HG03103 (cell line): ENCODE data around the gene HOXA1.
A peak's percentile ranks its signal among the peaks of the same experiment; 100 is the strongest.

Experiments
- ATAC-seq: cut with Tn5 transposase; IDR thresholded peaks from one replicate; pipeline ENCODE4 v1.9.1; 2021; ENCODE audit warnings: low read depth; ENCODE audit not compliant: unreplicated experiment

HOXA1 gene

GRCh38 chr7:27094304-27095049 lies 1.3 kb downstream of the HOXA1 start:
- no peak for ATAC-seq

- no peak for ATAC-seq
Observed at GRCh38 chr7:27093184-27093895, 2.5 kb downstream of the HOXA1 start.

GRCh38 chr7:27092819-27093110 lies 3.0 kb downstream of the HOXA1 start:
- no peak for ATAC-seq

- ATAC-seq = no peak
Observed at GRCh38 chr7:27091941-27092818, 3.6 kb downstream of the HOXA1 start.

- no peak for ATAC-seq
Observed at GRCh38 chr7:27091105-27091504, 4.7 kb downstream of the HOXA1 start.

- ATAC-seq = no peak
Observed at GRCh38 chr7:27088002-27088922, 7.5 kb downstream of the HOXA1 start.

- ATAC-seq = no peak
Observed at GRCh38 chr7:27083646-27084045, 12.2 kb downstream of the HOXA1 start.

- ATAC-seq = no peak
Observed at GRCh38 chr7:27082171-27082570, 13.6 kb downstream of the HOXA1 start.

GRCh38 chr7:27080844-27081436 lies 14.9 kb downstream of the HOXA1 start:
- ATAC-seq = no peak

- ATAC-seq = peak; percentile 51
Observed at GRCh38 chr7:27079234-27079975, 16.4 kb downstream of the HOXA1 start.

GRCh38 chr7:27078616-27079233 lies 17.1 kb downstream of the HOXA1 start:
- no peak for ATAC-seq

- no peak for ATAC-seq
Observed at GRCh38 chr7:27073076-27073475, 22.7 kb downstream of the HOXA1 start.

GRCh38 chr7:27071622-27072390 lies 24.0 kb downstream of the HOXA1 start:
- ATAC-seq = no peak

- no peak for ATAC-seq
Observed at GRCh38 chr7:27068259-27068658, 27.5 kb downstream of the HOXA1 start.

- no peak for ATAC-seq
Observed at GRCh38 chr7:27066148-27066547, 29.7 kb downstream of the HOXA1 start.

- no peak for ATAC-seq
Observed at GRCh38 chr7:27065709-27066108, 30.1 kb downstream of the HOXA1 start.

- no peak for ATAC-seq
Observed at GRCh38 chr7:27064661-27065060, 31.1 kb downstream of the HOXA1 start.

- no peak for ATAC-seq
Observed at GRCh38 chr7:27064159-27064558, 31.6 kb downstream of the HOXA1 start.
